GM12872 (cell line): ENCODE measurements around the gene STXBP3.

Source experiments
- TF ChIP-seq, protein P1 (sequence below): IDR thresholded peaks from 3 replicates; pipeline ENCODE4 v1.5.1; 2011; ENCODE audit warnings: low read depth, mild to moderate bottlenecking, low read length, moderate library complexity; ENCODE audit not compliant: insufficient read depth

STXBP3 gene

DNA sequence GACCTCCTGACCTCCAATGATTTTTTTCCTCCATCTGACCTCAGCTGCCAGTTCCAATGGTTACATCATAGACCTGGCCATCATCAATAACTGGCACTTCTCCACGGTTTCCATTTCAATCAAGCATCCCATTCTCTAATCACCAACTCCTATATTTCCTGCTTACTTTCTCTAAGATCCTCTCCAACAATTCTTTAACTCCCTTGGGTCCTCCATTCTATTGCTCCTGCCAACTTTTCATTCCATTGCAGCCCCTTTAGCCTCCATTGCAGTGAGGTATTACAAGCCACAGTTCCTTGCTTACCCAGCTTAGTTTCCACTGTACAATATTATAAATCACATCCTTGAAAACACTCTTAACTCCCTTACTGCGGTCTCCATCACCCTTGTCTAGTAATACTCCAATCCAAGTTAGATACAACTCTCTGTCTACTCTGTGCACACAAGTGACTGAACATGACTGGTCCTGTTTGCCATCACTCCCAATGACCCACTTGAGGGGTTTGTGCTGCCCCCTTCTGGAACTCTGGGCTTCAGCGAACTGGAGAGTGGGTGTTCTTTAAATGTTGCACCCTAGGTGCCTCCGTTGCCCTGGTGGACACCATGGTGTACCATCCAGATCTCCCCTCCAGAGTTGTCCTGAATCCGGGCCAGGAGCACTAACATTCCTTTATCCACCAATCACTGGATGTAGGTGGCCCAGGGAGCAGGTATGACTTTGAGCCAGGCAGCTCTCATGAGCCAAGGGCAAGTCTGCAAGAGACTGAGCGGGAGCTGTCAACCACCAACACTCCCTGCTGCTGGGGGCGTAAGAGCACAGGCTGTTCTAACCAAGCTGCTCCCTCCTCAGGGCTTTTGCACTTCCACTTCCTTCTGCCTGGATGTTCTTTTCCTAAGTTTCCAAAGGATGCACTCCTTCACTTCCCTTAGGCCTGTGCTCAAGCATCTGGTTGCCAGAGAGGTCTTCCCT lies 37.5 kb upstream of the STXBP3 start:
- TF ChIP-seq, protein P1, sequence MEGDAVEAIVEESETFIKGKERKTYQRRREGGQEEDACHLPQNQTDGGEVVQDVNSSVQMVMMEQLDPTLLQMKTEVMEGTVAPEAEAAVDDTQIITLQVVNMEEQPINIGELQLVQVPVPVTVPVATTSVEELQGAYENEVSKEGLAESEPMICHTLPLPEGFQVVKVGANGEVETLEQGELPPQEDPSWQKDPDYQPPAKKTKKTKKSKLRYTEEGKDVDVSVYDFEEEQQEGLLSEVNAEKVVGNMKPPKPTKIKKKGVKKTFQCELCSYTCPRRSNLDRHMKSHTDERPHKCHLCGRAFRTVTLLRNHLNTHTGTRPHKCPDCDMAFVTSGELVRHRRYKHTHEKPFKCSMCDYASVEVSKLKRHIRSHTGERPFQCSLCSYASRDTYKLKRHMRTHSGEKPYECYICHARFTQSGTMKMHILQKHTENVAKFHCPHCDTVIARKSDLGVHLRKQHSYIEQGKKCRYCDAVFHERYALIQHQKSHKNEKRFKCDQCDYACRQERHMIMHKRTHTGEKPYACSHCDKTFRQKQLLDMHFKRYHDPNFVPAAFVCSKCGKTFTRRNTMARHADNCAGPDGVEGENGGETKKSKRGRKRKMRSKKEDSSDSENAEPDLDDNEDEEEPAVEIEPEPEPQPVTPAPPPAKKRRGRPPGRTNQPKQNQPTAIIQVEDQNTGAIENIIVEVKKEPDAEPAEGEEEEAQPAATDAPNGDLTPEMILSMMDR: peak; percentile 59

DNA sequence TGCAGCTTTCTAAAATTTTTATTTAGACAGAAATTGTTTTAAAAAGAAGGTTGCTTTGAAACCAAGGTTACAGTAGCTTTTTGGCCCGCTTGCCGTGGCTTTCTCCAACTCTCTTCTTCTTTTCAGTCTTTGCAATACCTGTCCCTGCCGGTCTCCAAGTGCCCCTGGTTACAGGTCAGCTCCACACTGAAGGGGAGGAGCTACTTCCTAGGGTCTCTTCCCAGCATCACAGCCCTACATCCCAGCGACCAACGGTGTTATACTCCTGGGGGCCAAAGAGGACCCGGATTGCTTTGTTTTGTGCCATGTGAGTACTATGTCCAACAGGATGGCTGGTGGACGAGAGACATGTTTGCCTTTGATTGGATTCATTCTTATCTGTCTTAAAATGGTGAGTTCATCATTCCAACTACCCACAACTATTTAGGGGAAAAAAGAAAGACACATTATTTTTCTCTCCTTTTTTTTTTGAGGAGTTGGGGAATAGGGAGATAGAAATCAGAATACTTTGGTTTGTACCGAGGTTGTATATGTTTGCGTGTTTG lies 33.8 kb upstream of the STXBP3 start, which contains the start of gene FNDC7:
FNDC7 (plus strand) TSS at position 303 of the 545 bp plus-strand sequence; CDS start at position 329, 26 bp downstream.
- TF ChIP-seq, protein P1: no peak

DNA sequence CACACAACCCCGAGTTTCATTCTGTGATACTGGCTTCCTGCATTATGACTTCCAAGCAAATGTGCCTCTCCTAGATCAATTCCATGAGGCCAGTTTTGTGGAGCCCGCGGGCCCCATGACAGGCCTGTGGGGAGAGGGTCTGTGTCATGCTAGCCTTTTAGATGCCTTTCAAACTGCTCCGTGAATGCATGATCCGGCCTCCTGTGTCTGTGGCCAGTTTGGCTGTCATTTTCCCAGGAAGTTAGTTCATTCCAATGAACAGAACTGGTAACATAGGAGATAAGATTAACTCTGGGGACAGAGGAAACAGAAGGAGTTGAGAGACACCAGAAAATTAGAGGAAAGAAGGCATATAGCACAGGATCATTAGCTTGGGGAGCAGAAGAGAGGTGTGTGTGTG lies 30.5 kb upstream of the STXBP3 start:
- TF ChIP-seq, protein P1: no peak

DNA sequence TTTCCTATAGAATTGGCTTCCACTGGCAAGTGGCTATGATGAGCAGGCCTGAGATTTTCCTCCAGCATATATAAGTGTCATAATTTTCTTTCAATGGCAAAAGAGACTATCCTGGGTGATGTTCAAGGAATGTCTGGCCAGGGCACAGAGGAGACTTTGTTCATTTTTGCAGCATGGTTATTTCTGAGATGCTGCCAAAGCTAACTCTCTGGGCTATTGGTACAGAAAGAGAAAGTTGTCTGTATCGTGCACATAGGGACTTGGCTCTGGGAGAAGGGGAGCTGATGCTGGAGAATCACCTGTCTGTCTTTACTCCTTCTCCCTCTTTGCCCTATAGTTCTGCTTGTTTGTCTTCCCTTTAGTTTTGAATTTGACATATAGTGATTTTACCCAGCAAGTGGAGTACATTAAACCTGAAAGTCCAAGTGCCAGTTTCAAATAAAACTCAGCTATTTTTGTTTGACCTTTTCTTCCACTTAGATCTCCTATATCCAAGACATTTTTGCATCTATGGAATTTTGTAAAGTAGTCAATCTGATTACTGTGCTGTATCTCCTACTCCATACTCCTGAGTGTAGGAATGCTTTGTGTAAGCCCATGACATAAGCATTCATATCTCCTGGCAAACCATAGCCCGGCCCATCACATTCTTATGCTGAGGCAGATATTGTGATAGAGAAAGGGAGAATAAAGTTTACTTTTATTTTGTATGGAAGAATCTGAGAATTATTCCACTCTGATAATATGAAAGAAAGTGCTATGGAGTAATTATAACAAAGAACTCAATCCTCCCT lies 29.8 kb upstream of the STXBP3 start:
- TF ChIP-seq, protein P1: no peak

DNA sequence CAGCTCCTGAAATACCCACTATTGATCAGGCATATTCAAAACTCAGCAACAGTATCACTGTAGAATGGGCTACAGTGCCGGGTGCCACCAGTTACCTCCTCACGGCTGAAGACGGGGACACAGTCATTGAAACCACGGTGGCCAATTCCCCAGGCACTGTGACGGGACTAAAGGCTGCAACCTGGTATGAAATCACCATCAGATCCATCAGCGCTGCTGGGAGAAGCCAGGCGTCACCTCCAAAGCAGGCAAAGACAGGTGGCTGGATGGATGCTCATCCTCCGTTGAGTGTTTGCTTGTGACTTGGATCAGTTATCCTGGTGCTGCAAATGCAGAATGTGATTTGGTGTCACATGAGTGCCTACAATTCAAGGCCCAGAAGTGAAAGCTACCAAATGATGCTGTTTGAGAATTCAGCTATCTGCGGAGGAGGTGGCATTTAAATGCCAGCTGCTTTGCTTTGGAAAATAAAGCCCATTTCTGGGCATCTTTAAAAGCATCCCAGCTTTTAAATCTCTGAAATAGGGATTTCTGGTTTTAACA lies 28.6 kb upstream of the STXBP3 start:
- TF ChIP-seq, protein P1: no peak

DNA sequence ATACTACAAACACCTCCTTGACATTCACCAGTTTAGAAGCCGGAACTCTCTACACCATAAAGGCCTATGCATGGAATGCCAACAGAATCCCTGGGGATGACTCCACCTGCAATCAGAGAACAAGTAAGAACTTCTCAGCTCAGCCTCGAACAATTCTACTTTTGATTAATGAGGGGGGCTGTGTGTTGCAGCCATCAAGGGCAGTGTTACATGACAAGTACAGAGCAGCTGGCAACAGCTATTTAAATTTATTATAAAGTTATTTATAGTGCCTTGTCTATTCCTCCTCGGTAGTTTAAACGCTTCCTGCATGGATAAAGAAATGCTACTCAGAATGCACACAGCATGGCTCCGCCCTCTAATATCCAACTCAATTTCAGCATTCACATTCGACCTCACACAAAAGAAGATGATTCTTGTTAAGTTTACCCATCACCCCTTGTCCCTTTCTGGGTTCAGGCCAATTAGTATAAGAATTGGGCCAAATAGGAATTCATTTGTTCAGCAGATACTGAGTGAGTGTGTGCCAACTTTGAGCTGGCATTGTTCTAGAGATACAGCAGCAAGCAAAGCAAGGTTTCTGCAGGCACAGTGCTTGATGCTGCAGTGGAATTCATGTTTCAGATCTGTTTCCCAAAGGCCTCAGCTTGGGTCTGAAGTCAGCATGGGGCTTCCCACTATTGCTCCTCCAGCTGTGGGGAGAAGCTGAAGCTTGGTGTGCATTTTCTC lies 27.4 kb upstream of the STXBP3 start:
- TF ChIP-seq, protein P1: no peak
